Measurements from ENCODE around the gene ACTL10. TPM values are rescaled to one million over a fixed set of nuclear protein-coding genes. Genes with fewer than 3 reads are reported as not detected.

ACTL10 gene
- total and polyA plus RNA-seq, 2 experiments from 2014 or later = 0.71 to 1.9 TPM

- Mint-ChIP-seq H3K27ac (peak overlapping the region; percentile 80), H3K4me1 (peaks cover 22% of the 10 kb centered on the region), H3K36me3 (ENCODE audit: low read depth) (peaks cover 3% of the 10 kb centered on the region; the same call in 1 of the 3 replicates), H3K27me3 (ENCODE audit: insufficient read depth, low read depth, poor library complexity) (peaks cover 9% of the 10 kb centered on the region), H3K4me3 (peak overlapping the region; percentile 88), H3K9me3 (no peaks in the 10 kb centered on the region; the same call in 2 of the 3 replicates)
- ATAC-seq = peak; percentile 31
- peak; percentile 65 for DNase-seq (ENCODE audit: low spot score)
- peak overlapping the region; percentile 98 for H3K4me2 ChIP-seq
- H3K36me3 ChIP-seq (ENCODE audit: insufficient read depth) = no peaks in the 10 kb centered on the region
- H4K20me1 ChIP-seq (replicated peaks; ENCODE audit: insufficient read depth) = peaks cover 25% of the 10 kb centered on the region; the same call in 1 of the 2 replicates
- H3K27me3 ChIP-seq (ENCODE audit: insufficient read depth) = no peaks in the 10 kb centered on the region
- H3F3A ChIP-seq (replicated peaks; ENCODE audit: low read depth) = 0 out of 2 replicates have a peak, but pooled peaks cover 2% of the 10 kb centered on the region
- H3K4me1 ChIP-seq (ENCODE audit: insufficient read depth) = peaks cover 10% of the 10 kb centered on the region; the same call in 1 of the 2 replicates
- H3K4me3 ChIP-seq = peak overlapping the region; percentile 88
- H3K9me2 ChIP-seq (ENCODE audit: insufficient read depth) = no peaks in the 10 kb centered on the region
- H2AFZ ChIP-seq = no peak overlapping the region
- peak overlapping the region; percentile 78; the same call in 1 of the 2 replicates for H3K27ac ChIP-seq (ENCODE audit: low read depth)
- TF ChIP-seq POLR2AphosphoS5 (IDR thresholded peaks at IDR 0.05; ENCODE audit: low read depth) (0 out of 2 replicates have a peak, but pooled peaks have one; percentile 36), ETS1 (IDR thresholded peaks at IDR 0.05) (no peak), REST (IDR thresholded peaks at IDR 0.05; ENCODE audit: unreplicated experiment) (no peak)
- peaks cover 39% of the 10 kb centered on the region for H3K79me2 ChIP-seq (replicated peaks; ENCODE audit: insufficient read depth)
These were observed 18.0 kb downstream of the ACTL10 start for GRCh38 chr20:33684533-33685327.

GRCh38 chr20:33685328-33686099, 18.8 kb downstream of the ACTL10 start:
- peak overlapping the region; percentile 88 for H3K4me3 ChIP-seq
- Mint-ChIP-seq H3K36me3 (ENCODE audit: low read depth) (0 out of 3 replicates have a peak, but pooled peaks cover 2% of the 10 kb centered on the region), H3K27me3 (ENCODE audit: insufficient read depth, low read depth, poor library complexity) (peaks cover 11% of the 10 kb centered on the region), H3K4me1 (peaks cover 26% of the 10 kb centered on the region), H3K9me3 (no peaks in the 10 kb centered on the region; the same call in 2 of the 3 replicates), H3K4me3 (peak overlapping the region; percentile 88), H3K27ac (peak overlapping the region; percentile 90)
- H2AFZ ChIP-seq = no peak overlapping the region
- DNase-seq (ENCODE audit: low spot score) (peak; percentile 64), ATAC-seq (peak; percentile 23)
- H3K79me2 ChIP-seq (replicated peaks; ENCODE audit: insufficient read depth) = peaks cover 39% of the 10 kb centered on the region
- 0 out of 2 replicates have a peak, but pooled peaks cover 2% of the 10 kb centered on the region for H3F3A ChIP-seq (replicated peaks; ENCODE audit: low read depth)
- H3K9me2 ChIP-seq (ENCODE audit: insufficient read depth) = no peaks in the 10 kb centered on the region
- H3K36me3 ChIP-seq (ENCODE audit: insufficient read depth) = no peaks in the 10 kb centered on the region
- H3K27ac ChIP-seq (ENCODE audit: low read depth) = no peak overlapping the region
- peaks cover 25% of the 10 kb centered on the region; the same call in 1 of the 2 replicates for H4K20me1 ChIP-seq (replicated peaks; ENCODE audit: insufficient read depth)
- no peaks in the 10 kb centered on the region for H3K27me3 ChIP-seq (ENCODE audit: insufficient read depth)
- peak overlapping the region; percentile 98 for H3K4me2 ChIP-seq
- H3K4me1 ChIP-seq (ENCODE audit: insufficient read depth) = peaks cover 10% of the 10 kb centered on the region; the same call in 1 of the 2 replicates
- TF ChIP-seq ZNF114 (CRISPR knock-in tag; IDR thresholded peaks at IDR 0.05) (no peak), ZNF462 (CRISPR knock-in tag; IDR thresholded peaks at IDR 0.05) (no peak), EZH2 (IDR thresholded peaks at IDR 0.05; ENCODE audit: low read depth, unreplicated experiment) (no peak), STAT1 (IDR thresholded peaks at IDR 0.05; ENCODE audit: unreplicated experiment) (no peak)

Measured in GM23338 (cell line).